GM08714 (cell line): ENCODE results near the gene ANKRD55.
"Not testable (repeated sequence)": the region's sequence is repeated elsewhere in the genome, so short reads cannot be mapped to it uniquely, and the experiment has no call there.

Experiments used
- H3K4me3 ChIP-seq: fragments of 200-500 bp; sonication (Bioruptor generic); 2 replicates; pipeline ENCODE4 v1.5.1; 2014; ENCODE audit warnings: mild to moderate bottlenecking, low read length, inconsistent platforms
- ZNF274 ChIP-seq: IDR thresholded peaks from 2 replicates; pipeline ENCODE4 v1.6.1; 2012; ENCODE audit warnings: mild to moderate bottlenecking, low read depth, low read length

Gene ANKRD55

DNA sequence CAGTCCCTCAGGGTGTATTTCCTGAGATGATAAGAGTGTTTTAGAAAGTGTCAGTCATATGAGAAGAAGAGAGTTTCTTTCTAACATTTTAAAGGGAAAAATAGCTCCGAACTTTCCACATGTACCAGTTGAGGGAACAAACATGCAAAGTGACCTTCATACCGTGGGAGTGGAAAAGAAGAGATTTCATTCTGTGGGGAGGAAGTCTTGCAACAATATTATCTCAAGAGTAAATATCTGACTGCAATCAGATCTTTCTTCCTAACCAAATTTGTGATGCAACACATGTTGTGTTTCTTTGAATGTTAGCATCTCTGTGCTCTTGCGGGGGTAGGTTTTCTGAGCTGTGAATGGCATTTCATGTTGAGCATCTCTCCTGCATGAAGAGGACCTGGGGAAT lies 30.6 kb downstream of the ANKRD55 start:
- no peak for TF ChIP-seq ZNF274
- no peak overlapping the region for H3K4me3 ChIP-seq

DNA sequence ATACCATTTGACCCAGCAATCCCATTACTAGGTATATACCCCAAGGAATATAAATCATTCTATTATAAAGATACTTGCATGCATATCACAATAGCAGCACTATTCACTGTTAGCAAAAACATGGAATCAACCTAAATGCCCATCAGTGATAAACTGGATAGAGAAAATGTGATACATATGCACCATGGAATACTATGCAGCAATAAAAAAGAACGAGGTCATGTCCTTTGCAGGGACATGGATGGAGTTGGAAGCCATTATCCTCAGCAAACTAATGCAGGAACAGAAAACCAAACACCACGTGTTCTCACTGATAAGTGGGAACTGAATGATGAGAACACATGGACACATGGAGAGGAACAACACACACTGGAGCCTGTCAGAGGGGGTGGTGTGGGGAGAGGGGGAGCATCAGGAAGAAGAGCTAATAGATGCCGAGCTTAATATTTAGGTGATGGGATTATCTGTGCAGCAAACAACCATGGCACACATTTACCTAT lies 31.3 kb downstream of the ANKRD55 start:
- H3K4me3 ChIP-seq = not testable (repeated sequence)

DNA sequence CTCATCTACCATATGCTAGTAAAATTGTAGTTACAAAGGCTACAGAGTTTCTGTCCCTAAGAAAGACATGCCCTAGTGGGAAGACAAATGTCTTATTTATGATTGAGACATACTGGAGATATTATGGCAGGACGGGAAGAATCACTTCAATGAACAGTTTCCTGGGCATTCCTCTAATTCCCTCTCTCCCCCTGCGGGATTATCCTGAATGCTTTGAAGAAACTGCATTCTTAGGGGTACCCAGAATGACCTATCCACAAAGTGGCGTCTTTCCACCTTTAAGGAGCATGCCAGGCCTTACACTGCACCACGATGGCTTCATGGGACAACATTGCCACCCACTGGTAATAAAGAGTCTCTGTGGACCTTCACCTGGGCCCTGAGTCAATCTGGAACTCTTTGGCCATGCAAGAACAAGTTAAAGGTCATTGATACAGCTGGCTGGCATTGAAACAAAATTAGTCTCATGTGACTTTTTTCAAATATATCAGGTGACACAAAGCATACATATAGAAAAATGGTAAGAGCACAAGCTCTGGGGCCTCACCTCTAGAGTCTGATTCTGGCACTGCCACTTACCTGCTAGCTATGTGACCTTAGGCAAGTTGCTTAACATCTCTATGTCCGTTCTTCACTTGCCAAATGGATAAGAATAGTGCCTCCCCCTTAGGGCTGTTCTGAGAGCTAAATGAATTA lies 32.0 kb downstream of the ANKRD55 start:
- TF ChIP-seq ZNF274 = no peak
- no peak overlapping the region for H3K4me3 ChIP-seq

DNA sequence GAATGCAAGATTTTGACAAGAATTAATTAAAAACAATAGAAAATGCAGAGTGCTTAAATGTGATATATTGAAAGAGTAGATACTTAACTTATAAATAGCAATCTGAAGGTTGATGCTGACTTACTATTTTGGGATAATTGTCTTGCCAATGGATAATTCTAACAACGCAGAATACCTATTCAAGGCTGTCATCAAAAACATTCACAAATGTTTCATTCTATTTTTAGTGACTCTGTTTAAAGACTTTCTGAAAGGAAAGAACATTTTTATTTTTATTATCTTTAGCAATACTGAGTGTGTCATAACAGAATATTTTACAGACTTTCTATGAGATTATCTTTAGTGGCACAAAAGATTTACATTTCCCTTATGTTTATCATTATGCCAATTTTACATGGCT lies 38.1 kb downstream of the ANKRD55 start:
- no peak overlapping the region for H3K4me3 ChIP-seq
- TF ChIP-seq ZNF274 = no peak

DNA sequence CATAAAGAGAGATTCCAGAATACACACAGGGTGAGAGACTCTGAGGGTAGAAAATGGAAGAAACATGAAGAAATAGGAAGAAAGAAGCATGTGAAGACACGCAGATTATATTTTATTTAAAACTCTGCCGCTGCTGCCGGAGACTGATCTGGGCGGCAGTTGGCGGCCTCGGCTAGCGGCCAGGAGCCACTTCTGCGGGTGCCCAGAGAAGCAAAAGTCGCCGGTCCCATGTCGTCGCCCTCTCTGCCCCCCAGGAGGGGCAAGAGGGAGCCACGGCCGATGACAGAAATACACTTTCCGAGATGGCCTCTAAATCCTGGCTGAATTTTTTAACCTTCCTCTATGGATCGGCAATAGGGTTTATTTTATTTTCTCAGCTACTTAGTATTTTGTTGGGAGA lies 40.9 kb downstream of the ANKRD55 start:
- H3K4me3 ChIP-seq = no peak overlapping the region
- no peak for TF ChIP-seq ZNF274

DNA sequence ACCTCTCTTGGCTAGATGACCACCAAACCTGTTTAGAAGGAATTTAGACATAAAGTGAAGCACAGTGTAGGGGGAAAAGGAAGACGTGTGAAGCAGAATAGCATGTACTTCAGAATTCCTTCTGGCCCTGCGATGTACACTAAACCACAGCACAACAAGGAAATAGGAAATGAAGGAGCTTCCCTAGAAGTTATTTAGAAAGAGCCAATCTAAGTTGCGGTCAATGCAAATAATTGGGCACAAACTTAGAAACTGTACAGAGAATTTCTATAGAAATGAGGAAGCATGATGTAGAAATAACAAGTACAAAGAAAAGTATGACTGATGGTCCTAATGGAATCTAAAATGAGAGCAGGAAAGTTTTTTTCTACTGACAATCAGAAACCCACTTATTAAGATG lies 41.5 kb downstream of the ANKRD55 start:
- no peak for TF ChIP-seq ZNF274
- H3K4me3 ChIP-seq = no peak overlapping the region

DNA sequence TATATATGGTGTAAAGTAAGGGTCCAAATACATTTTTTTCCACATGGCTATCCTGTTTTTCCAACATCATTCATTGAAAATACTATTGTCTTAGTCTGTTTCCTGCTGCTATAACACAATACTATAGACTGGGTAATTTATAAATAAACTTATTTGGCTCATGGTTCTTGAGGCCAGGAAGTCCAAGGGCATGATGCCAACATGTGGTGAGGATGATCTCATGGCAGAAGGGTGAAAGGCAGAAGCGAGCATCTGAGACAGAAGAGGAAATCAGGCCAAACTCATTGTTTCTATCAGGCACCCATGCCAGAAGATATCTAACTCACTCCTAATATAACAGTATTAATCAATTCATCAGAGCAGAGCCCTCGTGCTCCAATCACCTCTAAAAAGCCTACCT lies 42.6 kb downstream of the ANKRD55 start:
- TF ChIP-seq ZNF274 = no peak
- no peak overlapping the region for H3K4me3 ChIP-seq

DNA sequence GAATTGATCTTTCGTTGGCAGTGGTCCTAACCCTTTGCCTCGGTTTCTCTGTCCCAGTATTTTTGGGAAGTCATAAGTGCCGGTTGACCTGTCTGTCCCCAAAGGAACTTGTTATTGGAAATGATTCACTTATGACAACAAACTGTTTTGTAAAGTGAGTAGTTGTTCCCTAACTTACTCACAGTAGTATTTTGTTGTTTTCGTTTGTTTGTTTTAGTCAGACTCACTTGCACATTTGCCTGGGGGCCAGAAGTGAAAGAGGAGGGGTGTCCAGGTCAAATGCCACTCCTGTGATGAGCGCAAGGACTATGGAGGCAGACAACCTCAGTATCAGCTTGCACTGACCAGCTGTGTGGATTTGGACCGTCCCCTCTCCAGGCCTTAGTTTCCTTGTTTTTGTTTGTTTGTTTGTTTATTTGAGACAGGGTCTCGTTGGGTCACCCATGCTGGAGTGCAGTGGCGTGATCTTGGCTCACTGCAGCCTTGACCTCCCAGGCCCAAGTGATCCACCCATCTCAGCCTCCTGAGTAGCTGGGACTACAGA lies 47.3 kb downstream of the ANKRD55 start:
- TF ChIP-seq ZNF274 = no peak

DNA sequence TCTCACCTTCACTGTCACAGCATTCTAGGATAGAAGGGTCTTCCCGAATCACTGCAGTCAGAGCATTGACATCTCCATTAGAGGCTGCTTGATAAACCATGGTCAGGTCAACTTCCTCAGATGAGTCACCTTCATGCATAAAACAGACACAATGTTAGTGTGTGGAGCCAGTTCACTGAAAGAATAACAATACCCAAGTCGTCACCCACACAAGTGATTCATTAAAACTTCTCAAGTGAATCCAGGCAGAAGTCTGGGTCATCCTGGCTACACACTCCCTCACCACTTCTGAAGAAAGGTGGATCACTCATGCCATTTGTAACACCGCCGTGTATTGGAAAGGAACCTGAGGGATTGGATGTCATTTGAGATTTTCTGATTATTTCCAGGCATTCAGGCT lies 49.6 kb downstream of the ANKRD55 start:
- no peak overlapping the region for H3K4me3 ChIP-seq
- TF ChIP-seq ZNF274 = no peak

More for the DNA sequence above, 47.3 kb downstream of the ANKRD55 start:
- no peak overlapping the region for H3K4me3 ChIP-seq

DNA sequence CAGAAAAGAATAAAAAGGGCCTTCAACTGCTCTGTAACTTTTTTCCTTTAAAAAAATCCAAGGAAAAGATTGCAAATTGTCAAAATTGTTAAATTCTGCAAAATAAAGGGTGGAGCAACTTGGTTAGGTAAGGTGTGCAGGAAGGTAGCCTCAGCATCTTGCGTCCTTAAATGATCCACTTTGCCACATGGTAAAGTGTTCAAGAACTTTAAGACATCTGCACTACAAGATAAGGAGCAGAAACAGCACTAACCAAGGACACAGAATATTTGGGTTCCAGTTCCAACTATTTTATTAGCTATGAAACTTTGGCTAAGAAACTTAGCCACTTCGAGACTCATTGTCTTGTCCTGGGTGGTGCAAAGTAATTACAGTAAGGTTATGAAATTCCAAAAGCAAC lies 53.7 kb downstream of the ANKRD55 start:
- H3K4me3 ChIP-seq = no peak overlapping the region
- no peak for TF ChIP-seq ZNF274

DNA sequence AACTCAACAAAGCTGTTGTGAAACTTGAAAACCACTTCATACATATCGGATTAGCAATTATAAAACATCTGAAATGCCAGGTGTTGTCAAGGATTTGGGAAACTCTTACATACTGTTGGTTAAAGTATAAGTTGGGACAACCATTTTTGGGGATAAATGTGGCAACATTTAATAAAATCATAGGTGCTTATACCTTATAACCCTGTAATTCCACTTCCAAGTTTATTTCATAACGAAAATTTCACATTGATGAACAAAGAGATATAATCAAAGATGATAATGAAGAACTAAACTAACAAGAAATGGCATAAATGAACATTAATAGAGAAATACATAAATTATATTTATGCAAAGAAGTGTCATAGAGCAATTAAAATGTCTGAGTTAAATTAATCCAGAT lies 54.3 kb downstream of the ANKRD55 start:
- H3K4me3 ChIP-seq = no peak overlapping the region
- TF ChIP-seq ZNF274 = no peak

DNA sequence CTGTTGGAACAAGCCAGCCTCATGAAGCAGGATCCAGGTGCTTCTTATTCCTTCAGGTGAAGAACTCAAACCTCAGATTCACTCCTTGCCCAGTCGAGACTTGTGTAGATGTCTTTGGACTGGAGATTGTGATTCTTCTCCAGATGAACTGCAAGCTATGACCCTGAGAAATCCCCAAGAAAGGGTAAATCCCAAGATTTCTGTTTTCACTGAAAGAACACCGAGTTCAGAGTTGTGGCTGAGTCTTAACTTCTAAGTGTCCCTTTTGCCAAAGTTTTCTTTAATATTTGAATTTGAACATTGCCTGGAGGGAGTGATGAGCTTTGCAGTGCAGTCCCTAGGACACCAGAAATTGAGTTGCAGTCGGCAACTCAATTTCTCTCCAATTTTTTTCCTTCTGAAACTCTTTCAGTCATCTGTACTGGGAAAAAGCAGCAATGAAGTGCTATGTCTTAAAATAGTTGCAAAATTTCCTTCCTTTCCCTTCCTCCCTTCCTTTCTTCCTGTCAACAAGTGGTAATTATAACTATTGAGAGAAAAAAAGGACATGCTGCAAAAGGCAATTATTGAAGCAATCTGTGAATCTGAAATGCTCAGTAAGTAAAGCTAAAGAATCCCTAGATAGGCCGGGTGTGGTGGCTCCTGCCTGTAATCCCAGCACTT lies 56.1 kb downstream of the ANKRD55 start:
- no peak overlapping the region for H3K4me3 ChIP-seq
- TF ChIP-seq ZNF274 = no peak

DNA sequence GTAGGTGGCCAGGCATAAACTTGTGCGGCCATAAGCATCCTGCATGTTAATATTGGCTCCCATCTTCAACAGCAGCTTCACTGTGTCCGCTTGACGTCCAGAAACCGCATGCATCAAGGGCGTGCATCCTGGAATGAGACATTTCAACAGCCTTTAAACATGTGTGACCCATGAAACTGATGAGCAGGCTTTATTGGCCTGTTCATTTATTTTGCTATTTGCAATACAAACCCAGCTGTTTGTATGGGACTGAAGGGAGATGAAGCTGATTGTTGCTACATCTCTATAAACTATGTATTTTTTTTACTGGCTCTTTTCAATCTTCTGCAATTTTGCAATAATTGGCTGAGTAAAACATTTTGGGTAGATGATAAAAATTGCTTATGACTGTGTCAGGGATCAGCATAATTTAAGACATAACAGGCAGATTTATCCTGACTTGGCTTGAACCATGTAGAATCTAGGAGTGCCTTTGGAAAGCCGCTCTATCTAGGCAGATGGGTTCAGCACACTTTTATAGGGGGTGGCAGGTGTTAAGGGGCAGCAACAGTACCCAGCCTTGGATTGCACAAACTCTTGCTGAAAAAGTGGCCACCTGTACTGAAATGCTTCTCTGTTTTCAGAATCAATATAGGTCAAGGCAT lies 56.9 kb downstream of the ANKRD55 start:
- no peak for TF ChIP-seq ZNF274
- H3K4me3 ChIP-seq = no peak overlapping the region

DNA sequence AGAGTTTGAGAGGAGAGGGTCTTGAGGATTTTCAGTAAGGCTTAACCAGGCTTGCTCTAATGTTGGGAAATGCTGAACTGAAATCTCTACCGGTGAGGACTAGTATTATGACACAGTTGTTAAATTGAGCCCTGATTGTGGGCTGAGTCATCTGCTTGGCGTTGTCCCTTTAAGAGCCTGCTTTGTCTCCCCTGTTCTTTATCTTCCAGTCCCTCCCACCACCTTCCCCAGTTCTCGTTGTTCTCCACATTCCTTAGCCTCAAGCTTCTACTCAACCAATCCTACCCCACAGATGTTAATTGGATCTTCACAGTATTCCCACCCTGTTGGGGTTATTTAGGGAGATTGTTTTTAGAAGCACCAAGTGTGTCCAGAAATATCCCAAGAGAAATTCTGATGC lies 57.6 kb downstream of the ANKRD55 start:
- no peak overlapping the region for H3K4me3 ChIP-seq
- TF ChIP-seq ZNF274 = no peak

DNA sequence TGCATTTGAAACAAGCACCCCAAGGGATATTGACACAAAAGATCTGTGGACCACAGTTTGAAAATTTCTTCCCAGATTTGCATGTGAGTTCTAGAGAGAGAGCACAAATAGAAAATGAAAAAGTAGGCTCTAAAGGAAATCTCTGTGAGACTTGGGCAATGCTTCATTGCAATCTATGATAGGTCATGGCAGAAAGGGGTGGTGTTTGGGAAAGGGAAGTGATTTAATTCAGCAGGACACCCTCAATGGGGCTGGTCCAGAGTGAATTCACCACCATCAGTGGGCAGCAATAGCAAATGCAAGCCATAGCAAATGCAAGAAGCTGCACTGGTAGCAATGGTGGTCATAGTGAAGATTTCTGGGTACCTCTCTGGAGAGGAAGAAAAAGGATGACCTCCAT lies 58.1 kb downstream of the ANKRD55 start:
- TF ChIP-seq ZNF274 = no peak
- no peak overlapping the region for H3K4me3 ChIP-seq
